Bone marrow (tissue), 2 donors: ENCODE data around the gene ZNF362.
"Not testable (repeated sequence)": the region's sequence is repeated elsewhere in the genome, so short reads cannot be mapped to it uniquely, and the experiment has no call there.

Experiments
- DNase-seq, 2 donors: peaks; one replicate each; lab custom pipeline; 2025; lab: John Stamatoyannopoulos, UW

The ZNF362 gene

GRCh38 chr1:33256471-33257206, at the start of gene ZNF362:
Gene ZNF362 (plus strand): TSS chr1:33256492. CDS start chr1:33270575, 14,083 bp downstream.
- DNase-seq = peak; percentile 40 to 53

- no peak for DNase-seq
These were observed 44.3 kb upstream of the ZNF362 start for GRCh38 chr1:33211972-33212371.

DNA sequence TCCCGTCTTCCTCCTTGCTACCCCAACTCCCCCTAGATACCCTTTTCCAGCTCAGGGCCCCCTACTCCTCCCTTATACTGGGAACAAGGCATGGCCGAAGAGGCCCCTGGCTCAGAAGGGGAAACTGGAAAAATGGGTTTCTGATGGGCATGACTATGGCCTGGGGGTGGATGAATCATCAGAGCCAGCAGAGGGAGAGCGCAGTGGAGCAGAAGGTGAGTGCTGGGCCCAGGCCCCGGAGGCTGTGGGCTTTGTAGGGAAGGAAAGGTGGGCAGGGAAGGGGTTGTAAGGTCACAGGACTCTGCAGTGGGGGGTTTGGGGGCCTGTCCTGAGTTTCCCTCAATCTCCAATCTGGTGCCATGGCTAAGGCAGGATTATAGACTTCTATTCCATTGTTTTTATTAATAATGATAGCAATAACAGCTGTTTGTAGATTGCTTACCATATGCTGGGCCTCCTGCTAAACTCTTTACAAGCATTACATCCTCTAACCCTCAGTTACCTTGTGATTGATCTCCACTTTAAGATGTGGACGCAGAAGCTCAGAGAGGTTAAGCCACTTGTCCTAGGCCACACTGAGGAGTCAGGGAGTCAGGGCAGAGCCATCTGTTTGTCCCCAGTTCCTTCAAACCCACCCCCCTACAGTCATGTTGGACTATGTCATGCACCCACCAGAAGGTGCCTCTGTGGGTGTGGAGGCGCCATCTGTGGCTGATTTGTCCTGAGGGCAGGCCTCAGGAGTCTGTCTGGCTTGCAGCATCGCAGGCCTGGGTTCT, 36.2 kb upstream of the ZNF362 start:
- no peak for DNase-seq

DNA sequence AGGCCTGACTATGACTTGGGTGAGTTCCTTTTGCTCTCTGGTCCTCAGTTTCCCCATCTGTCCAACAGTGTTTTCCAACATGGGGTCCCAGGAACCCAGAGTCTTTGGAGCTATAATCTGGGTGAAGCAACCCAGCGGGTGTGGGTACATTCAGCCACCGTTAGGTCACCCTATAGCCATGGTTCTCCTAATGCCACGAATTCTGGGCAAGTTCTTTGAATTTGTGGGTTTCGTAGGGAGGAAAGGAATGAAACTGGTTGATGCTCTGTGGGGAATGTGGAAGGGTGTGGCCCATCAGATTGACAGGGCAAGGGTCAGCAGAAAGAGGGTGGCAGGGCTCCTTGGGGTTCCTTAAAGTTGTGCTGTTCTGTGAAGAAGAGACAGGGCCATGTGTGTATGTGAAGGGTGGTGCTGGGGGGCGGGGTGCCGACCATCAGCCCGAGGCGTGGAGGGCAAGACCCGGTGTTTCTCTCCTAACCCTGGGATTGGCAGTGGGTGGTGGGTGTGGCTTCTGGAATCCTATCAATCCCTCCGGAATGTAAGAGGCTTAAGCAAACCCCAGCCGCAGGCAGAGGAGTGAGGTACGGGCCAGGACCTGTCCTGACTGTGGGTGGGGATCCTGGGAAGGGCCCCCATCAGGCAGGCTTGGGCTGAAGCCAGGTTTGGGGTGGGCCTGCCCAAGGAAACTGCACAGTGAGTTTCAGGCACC, 35.5 kb upstream of the ZNF362 start:
- DNase-seq = no peak

DNA sequence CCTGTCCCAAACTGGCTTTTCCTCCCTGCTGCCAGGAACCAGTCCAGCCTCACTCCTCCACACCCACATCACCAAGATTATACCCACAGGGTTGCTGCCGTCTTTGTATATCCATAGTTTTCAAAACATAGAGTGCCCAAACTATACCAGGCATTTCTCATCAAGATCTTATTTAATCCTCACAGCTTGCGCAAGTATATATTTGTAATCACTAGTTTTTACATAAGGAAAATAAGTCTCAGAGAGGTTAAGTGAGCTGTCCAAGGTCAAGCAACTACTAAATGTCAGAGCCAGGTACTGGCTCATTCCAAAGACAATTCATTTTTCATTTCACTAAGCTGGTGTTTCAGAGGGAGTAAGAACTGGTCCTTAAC, 34.9 kb upstream of the ZNF362 start:
- DNase-seq = no peak

DNA sequence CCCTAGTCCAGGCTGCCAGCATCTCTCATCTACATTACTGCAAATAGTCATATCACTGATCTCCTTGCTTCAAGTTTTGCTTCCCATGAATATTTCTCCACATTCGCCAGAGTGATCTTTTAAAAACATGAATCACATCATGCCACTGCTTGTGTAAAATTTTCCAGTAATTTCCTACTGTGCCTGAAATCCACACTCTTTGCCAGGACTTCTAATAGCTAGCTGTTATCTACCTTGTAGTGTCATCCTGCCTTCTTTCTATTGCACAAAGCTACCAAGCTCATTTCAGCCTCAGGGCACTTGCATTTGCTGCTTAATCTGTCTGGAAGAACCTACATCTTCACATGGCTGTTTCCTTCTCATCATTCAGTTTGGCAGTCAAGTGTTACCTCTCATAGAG, 33.9 kb upstream of the ZNF362 start:
- no peak for DNase-seq

DNA sequence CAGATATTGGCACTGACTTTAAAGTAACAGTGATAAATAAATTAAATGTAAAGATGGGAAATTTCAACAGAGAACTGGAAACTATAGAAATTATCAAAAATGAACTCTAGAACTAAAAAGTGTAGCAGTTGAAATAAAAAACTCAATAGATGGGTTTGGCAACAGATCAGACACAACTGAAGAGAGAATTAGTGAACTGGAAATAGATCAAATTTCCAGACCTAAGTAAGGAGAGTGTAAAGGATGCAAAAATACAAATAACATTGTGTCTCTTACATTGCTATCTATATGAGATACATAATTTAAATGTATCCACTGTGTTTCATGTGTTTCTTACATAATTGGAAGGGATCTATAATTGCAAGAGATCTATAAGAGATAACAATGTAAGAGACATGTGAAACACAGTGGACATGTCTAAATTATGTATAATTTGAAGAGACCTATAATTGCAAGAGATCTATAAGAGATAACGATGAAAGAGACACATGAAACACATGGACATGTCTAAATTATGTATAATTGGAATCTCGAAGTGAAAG, 32.1 kb upstream of the ZNF362 start:
- DNase-seq = no peak

DNA sequence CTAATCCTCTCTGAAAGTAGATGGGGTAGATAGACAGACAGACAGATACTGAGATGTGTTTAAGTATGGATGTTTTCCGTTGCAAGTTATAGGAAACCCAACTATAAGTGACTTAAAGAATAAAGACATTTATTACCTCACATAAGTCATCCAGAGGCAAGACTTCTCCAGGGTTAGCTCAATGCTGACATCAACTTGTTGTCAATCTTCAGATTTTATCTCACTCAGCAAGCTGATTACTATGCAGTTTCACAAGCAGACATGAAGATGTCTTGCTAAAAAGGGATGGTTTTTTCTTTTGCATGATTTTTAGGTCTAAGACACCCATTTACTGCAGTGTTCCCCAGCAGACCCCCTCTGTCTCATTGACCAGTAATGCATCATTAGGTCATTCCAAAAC, 30.7 kb upstream of the ZNF362 start:
- DNase-seq = no peak

DNA sequence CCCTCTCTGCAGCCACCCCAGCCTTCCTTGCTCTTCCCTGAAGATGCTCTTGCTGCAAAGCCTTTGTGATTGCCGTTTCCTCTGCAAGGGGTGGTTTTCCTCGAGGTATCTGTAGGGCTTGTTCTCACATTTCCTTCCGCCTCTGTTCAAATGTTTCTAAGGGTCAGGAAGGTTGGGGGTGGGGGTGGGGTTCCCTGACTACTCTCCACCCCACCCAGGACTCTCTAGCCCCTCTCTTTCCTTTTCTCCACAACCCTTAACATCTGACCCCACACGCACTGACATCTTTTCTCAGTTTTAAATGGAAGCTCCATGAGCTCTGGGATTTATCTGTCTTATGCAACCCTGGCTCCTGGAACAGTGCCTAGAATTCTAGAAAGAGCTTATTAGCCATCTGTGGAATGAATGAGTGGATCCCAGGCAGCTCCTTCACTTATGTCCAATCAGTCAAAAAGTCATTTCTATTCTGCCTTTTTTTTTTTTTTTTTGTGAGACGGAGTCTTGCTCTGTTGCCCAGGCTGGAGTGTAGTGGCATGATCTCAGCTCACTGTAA, 27.3 kb upstream of the ZNF362 start:
- DNase-seq = no peak

GRCh38 chr1:33231166-33231565, 25.1 kb upstream of the ZNF362 start:
- DNase-seq = no peak

DNA sequence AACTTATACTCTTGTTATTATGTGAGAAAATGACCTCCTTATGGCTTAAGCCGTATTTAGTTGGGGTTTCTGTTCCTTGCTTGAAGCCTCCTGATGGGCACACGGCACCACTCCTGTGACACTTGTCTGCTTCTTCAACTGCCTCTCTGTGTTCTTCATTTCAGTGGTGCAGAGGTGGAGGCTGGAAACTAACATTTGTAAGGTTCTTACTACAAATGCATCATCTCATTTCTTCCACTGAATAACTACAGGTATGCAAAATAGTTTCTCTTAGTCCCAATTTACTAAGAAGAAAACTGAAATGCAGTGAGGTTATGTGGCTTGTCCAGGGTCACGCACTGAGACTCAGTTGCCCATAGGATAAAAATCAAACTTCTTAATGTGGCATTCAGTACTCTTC, 23.6 kb upstream of the ZNF362 start:
- no peak for DNase-seq

DNA sequence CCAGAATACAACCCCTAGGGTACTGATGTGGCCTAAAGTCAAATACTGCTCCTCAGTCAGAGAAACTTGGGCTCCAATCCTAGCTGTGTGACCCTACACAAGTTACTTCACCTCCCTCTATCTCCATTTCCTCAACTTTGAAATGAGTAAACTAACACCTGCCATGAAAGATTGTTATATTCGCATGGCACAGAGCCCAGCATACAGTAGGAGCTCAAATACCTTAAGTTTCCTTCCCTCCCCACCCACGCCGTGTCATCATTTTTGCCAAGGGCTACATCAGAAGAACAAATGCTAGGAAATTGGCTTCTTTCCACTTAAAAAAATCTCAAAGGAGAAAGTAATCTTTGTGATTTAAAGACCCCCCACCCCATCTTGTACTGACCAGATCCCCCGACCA, 22.2 kb upstream of the ZNF362 start:
- no peak for DNase-seq

GRCh38 chr1:33234588-33234990, 21.7 kb upstream of the ZNF362 start:
- no peak for DNase-seq

DNA sequence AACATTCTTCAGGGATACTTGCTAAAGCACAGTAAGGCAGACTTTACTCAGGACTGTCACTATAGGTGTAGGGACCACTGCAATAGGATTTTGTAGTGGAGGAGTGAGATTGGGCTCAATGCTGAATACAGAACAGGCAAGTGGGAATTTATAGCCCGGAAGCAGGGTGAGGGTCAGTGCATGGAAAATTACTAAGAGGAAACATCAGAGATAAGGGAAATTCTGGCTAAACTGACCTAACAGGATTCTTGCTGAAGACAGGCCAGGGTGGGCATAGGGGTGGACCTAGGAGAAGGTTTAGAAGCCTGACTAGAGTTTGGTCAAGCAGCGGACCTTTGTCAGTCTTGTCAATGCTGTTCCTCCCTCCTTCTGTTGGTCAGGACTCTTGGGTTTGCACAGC, 20.8 kb upstream of the ZNF362 start:
- DNase-seq = no peak

GRCh38 chr1:33236498-33236897, 19.8 kb upstream of the ZNF362 start:
- DNase-seq = no peak

GRCh38 chr1:33237579-33237978, 18.7 kb upstream of the ZNF362 start:
- DNase-seq = no peak

GRCh38 chr1:33238194-33238724, 18.0 kb upstream of the ZNF362 start:
- not testable (repeated sequence) for DNase-seq

DNA sequence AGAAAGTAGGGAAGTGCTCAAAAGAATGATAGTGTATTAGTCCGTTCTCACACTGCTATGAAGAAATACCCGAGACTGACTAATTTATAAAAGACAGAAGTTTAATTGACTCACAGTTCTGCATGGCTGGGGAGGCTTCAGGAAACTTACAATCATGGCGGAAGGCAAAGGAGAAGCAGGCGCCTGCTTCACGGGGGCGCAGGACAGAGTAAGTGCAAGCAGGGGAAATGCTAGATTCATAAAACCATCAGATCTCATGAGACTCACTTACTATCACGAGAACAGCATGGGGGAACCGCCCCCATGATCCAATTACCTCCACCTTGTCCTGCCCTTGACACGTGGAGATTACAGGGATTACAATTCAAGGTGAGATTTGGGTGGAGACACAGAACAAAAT, 16.9 kb upstream of the ZNF362 start:
- not testable (repeated sequence) for DNase-seq

DNA sequence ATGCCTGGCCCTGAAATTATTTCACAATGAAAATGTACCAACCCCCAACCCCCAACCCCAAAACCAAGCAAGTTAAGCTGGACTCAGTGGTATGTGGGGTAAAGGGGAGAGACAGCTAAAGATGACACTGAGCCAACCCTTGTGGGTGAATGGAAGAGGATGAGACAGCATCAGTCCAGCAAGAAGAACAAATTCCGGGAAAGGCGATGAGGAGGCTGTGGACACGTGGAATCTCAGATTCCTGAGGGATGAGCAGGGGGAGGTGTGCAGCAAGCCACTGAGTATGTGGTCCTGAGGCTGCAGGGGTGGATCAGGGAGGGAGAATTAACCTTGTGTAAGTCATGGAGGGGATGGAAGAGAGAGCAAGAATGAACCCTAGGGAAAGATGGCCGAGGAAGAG, 14.4 kb upstream of the ZNF362 start:
- no peak for DNase-seq

GRCh38 chr1:33242652-33243051, 13.6 kb upstream of the ZNF362 start:
- DNase-seq = no peak

DNA sequence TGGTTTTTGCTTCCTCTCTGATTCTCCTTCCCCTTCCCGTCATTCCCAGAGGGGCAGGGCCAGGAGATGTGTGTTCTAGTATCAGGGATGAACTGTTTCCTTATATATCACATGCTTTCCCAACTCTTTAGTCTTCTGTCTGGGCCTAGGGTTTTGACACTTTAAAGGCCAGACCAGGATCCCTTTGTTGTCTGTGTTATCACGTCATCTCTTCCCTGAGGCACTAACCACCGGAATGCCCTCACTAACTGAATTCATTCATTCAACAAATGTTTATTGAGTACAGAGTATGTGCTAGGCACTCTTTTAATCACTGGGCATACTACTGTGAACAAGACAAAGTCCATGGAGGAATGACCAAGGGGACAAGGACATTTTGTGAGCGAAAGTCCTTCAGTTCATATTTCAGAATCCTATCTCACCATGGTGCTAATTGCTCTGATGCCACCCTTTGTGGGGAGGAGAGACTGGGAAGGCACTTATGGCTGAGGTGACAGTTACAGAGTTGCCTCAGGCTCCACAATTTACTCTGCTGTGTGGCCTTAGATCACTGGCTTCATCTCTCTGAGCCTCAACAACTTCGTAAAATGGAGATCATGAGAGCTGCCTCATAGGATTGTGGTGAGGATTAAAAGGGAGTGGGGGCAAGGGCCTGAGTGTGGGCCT, 12.0 kb upstream of the ZNF362 start:
- DNase-seq = no peak

DNA sequence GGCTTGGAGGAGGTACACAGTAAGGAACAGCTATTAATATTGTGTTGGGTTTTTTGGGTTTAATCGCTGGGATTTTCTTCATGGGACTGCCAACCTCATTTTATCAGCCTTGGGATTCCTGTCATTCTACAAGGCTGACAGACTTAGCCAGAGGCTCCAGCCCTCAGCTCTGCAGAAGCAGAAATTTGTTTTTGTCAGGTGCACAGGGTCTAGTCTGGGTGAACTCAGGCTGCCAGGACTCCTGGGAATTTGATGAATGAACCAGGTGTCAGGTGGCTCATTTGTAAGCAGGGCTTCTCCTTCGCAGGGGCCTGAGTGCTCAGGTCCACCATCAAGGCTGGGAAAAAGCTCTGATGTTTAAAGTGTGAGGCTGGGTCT, 11.5 kb upstream of the ZNF362 start:
- no peak for DNase-seq
